ENCODE results near the gene CYSTM1. TPM values are rescaled to one million over a fixed set of nuclear protein-coding genes. Genes with fewer than 3 reads are reported as not detected.

The CYSTM1 gene
- total RNA-seq (1 to 10 TPM; 3.0 to 3.1 TPM), polyA plus RNA-seq (1 to 10 TPM; 5.1 to 6.5 (median 6.3) TPM), total RNA-seq (3.4 to 12.7 (median 5.7) reads per million in 6 experiments)

GRCh38 chr5:140174465-140175366, at the start of gene CYSTM1:
Gene CYSTM1, plus strand, starts transcription at chr5:140175188. Its CDS starts 19,278 bp downstream, at chr5:140194466.
- peaks cover 13 to 25% (median 15%) of the 10 kb centered on the region in 4 donors for H3K4me1 Mint-ChIP-seq
- H3K4me3 Mint-ChIP-seq = peak within 1 kb of the TSS; percentile 86 to 97 (median 94)
- peak within 1 kb of the TSS; percentile 82 to 99 (median 98) for H3K27ac Mint-ChIP-seq
- H3K27me3 Mint-ChIP-seq = peaks cover 0 to 5% (median 3%) of the 10 kb centered on the region in 5 donors
- ATAC-seq (peak; percentile 87 to 91), DNase-seq (peak; percentile 91 to 98 (median 97))
- H3K9me3 Mint-ChIP-seq = no peaks in the 10 kb centered on the region
- POLR2A ChIA-PET = interaction anchor here (0.6 to 2.1 kb wide), 4 partner anchors 43 to 716 kb away, joined by 3 to 11 read pairs (median 3); no protein-coding TSS in a partner anchor
- no peaks in the 10 kb centered on the region for H3K36me3 Mint-ChIP-seq

- Mint-ChIP-seq H3K4me3 (no peak within 1 kb of the TSS), H3K27me3 (no peaks in the 10 kb centered on the region)
Measured at GRCh38 chr5:140125637-140126036, 49.4 kb upstream of the CYSTM1 start, which contains the start of gene IGIP. Gene IGIP, plus strand, starts transcription at chr5:140125937. Its CDS starts 2,540 bp downstream, at chr5:140128477.

GRCh38 chr5:140126315-140127012, 48.5 kb upstream of the CYSTM1 start:
- peaks cover 15 to 49% (median 47%) of the 10 kb centered on the region in 4 donors for H3K4me1 Mint-ChIP-seq
- POLR2A ChIA-PET = interaction anchor here (0.6 to 1.1 kb wide), 2 partner anchors 14 to 766 kb away, joined by 3 to 5 read pairs; no protein-coding TSS in a partner anchor

More at GRCh38 chr5:140125637-140126036, 49.4 kb upstream of the CYSTM1 start, which contains the start of gene IGIP:
- Mint-ChIP-seq H3K9me3 (no peaks in the 10 kb centered on the region), H3K27ac (peak within 1 kb of the TSS in 1 of 10 donors; percentile 53), H3K4me1 (peaks cover 16 to 46% (median 44%) of the 10 kb centered on the region in 4 donors), H3K36me3 (peaks cover 0 to 2% (median 0%) of the 10 kb centered on the region in 3 donors)
- no peak for DNase-seq
- ATAC-seq = no peak
- POLR2A ChIA-PET = no interaction called here

GRCh38 chr5:140128376-140128775, 46.6 kb upstream of the CYSTM1 start:
- ATAC-seq (no peak), DNase-seq (no peak)
- no peaks in the 10 kb centered on the region for H3K27me3 Mint-ChIP-seq

More at GRCh38 chr5:140126315-140127012, 48.5 kb upstream of the CYSTM1 start:
- ATAC-seq = no peak
- H3K27ac Mint-ChIP-seq = no peak overlapping the region
- H3K27me3 Mint-ChIP-seq = no peaks in the 10 kb centered on the region
- no peak overlapping the region for H3K4me3 Mint-ChIP-seq
- H3K36me3 Mint-ChIP-seq = no peaks in the 10 kb centered on the region
- H3K9me3 Mint-ChIP-seq = no peaks in the 10 kb centered on the region
- DNase-seq = no peak

GRCh38 chr5:140130949-140131733, 43.8 kb upstream of the CYSTM1 start:
- no peak for ATAC-seq

More at GRCh38 chr5:140128376-140128775, 46.6 kb upstream of the CYSTM1 start:
- POLR2A ChIA-PET = no interaction called here
- Mint-ChIP-seq H3K27ac (no peak overlapping the region), H3K9me3 (no peaks in the 10 kb centered on the region), H3K36me3 (no peaks in the 10 kb centered on the region), H3K4me3 (no peak overlapping the region), H3K4me1 (peaks cover 20 to 55% (median 54%) of the 10 kb centered on the region in 4 donors)

GRCh38 chr5:140131967-140132409, 43.0 kb upstream of the CYSTM1 start:
- peak; percentile 76 to 84 for ATAC-seq
- no peaks in the 10 kb centered on the region for H3K27me3 Mint-ChIP-seq
- POLR2A ChIA-PET = interaction anchor here (1.5 kb wide), 2 partner anchors 18 to 43 kb away, joined by 3 to 4 read pairs; partner anchors contain the start of genes CYSTM1 and PURA
- H3K9me3 Mint-ChIP-seq = no peaks in the 10 kb centered on the region
- H3K27ac Mint-ChIP-seq = peak overlapping the region in 3 of 10 donors; percentile 2 to 23 (median 4)
- DNase-seq = peak in 2 of 10 donors; percentile 18 to 34
- H3K4me3 Mint-ChIP-seq = peak overlapping the region in 7 of 10 donors; percentile 1 to 54 (median 19)
- peaks cover 0 to 3% (median 0%) of the 10 kb centered on the region in 3 donors for H3K36me3 Mint-ChIP-seq
- peaks cover 29 to 65% (median 57%) of the 10 kb centered on the region in 4 donors for H3K4me1 Mint-ChIP-seq

More at GRCh38 chr5:140130949-140131733, 43.8 kb upstream of the CYSTM1 start:
- Mint-ChIP-seq H3K4me3 (peak overlapping the region in 5 of 10 donors; percentile 10 to 54 (median 19)), H3K36me3 (peaks cover 0 to 3% (median 0%) of the 10 kb centered on the region in 3 donors), H3K9me3 (no peaks in the 10 kb centered on the region), H3K4me1 (peaks cover 32 to 66% (median 61%) of the 10 kb centered on the region in 4 donors), H3K27ac (peak overlapping the region in 3 of 10 donors; percentile 0 to 13 (median 2)), H3K27me3 (no peaks in the 10 kb centered on the region)
- no peak for DNase-seq
- POLR2A ChIA-PET = interaction anchor here (1.5 kb wide), 2 partner anchors 17 to 44 kb away, joined by 3 to 4 read pairs; partner anchors contain the start of genes CYSTM1 and PURA

GRCh38 chr5:140133514-140134167, 41.3 kb upstream of the CYSTM1 start:
- H3K27me3 Mint-ChIP-seq = no peaks in the 10 kb centered on the region
- H3K4me3 Mint-ChIP-seq = peak overlapping the region in 1 of 10 donors; percentile 16
- no peaks in the 10 kb centered on the region for H3K9me3 Mint-ChIP-seq
- no peak for ATAC-seq
- no peak for DNase-seq
- H3K4me1 Mint-ChIP-seq = peaks cover 31 to 63% (median 57%) of the 10 kb centered on the region in 4 donors
- peaks cover 0 to 3% (median 0%) of the 10 kb centered on the region in 3 donors for H3K36me3 Mint-ChIP-seq
- POLR2A ChIA-PET = interaction anchor here (0.6 to 1.2 kb wide), 2 partner anchors 25 to 85 kb away, joined by 3 to 5 read pairs; no protein-coding TSS in a partner anchor
- H3K27ac Mint-ChIP-seq = peak overlapping the region in 1 of 10 donors; percentile 45

- DNase-seq (no peak), ATAC-seq (no peak)
- Mint-ChIP-seq H3K27ac (peak overlapping the region in 1 of 10 donors; percentile 50), H3K9me3 (no peaks in the 10 kb centered on the region), H3K27me3 (no peaks in the 10 kb centered on the region), H3K4me1 (peaks cover 34 to 64% (median 58%) of the 10 kb centered on the region in 4 donors), H3K4me3 (no peak overlapping the region), H3K36me3 (peaks cover 0 to 3% (median 0%) of the 10 kb centered on the region in 3 donors)
- POLR2A ChIA-PET = no interaction called here
Measured at GRCh38 chr5:140134277-140134935, 40.6 kb upstream of the CYSTM1 start.

- no peak overlapping the region for H3K4me3 Mint-ChIP-seq
Measured at GRCh38 chr5:140135127-140135526, 39.9 kb upstream of the CYSTM1 start.

GRCh38 chr5:140136624-140137023, 38.4 kb upstream of the CYSTM1 start:
- Mint-ChIP-seq H3K27me3 (no peaks in the 10 kb centered on the region), H3K36me3 (peaks cover 0 to 3% (median 0%) of the 10 kb centered on the region in 3 donors), H3K27ac (no peak overlapping the region), H3K9me3 (no peaks in the 10 kb centered on the region), H3K4me3 (no peak overlapping the region), H3K4me1 (peaks cover 30 to 55% (median 45%) of the 10 kb centered on the region in 4 donors)
- POLR2A ChIA-PET = interaction anchor here (1.1 kb wide), 1 partner anchor 29 kb away, joined by 3 read pairs; no protein-coding TSS in a partner anchor
- DNase-seq (no peak), ATAC-seq (no peak)

More at GRCh38 chr5:140135127-140135526, 39.9 kb upstream of the CYSTM1 start:
- ATAC-seq (no peak), DNase-seq (no peak)
- no peaks in the 10 kb centered on the region for H3K27me3 Mint-ChIP-seq
- no peaks in the 10 kb centered on the region for H3K9me3 Mint-ChIP-seq
- peaks cover 34 to 65% (median 58%) of the 10 kb centered on the region in 4 donors for H3K4me1 Mint-ChIP-seq
- peaks cover 0 to 3% (median 0%) of the 10 kb centered on the region in 3 donors for H3K36me3 Mint-ChIP-seq
- no peak overlapping the region for H3K27ac Mint-ChIP-seq
- POLR2A ChIA-PET = no interaction called here

Measured in naive thymus-derived CD8-positive, alpha-beta T cell (primary cell).